HG03039 (cell line): Measurements from ENCODE around the gene KCNK13.
"Not testable (repeated sequence)": the region's sequence is repeated elsewhere in the genome, so short reads cannot be mapped to it uniquely, and the experiment has no call there.

Experiments used
- ATAC-seq: cut with Tn5 transposase; IDR thresholded peaks from one replicate; pipeline ENCODE4 v1.9.1; 2021; ENCODE audit warnings: mild to moderate bottlenecking, moderate library complexity; ENCODE audit not compliant: unreplicated experiment

KCNK13 gene

GRCh38 chr14:90191154-90191553 is 129.4 kb downstream of the KCNK13 start:
- ATAC-seq = no peak

- ATAC-seq = no peak
Observed at GRCh38 chr14:90191585-90191984, 129.8 kb downstream of the KCNK13 start.

- no peak for ATAC-seq
Observed at GRCh38 chr14:90193925-90194324, 132.1 kb downstream of the KCNK13 start.

GRCh38 chr14:90194706-90195105 is 132.9 kb downstream of the KCNK13 start:
- no peak for ATAC-seq

- ATAC-seq = no peak
Observed at GRCh38 chr14:90198541-90199060, 136.8 kb downstream of the KCNK13 start.

- not testable (repeated sequence) for ATAC-seq
Observed at GRCh38 chr14:90200546-90200945, 138.8 kb downstream of the KCNK13 start.

GRCh38 chr14:90201344-90201743 is 139.6 kb downstream of the KCNK13 start:
- ATAC-seq = no peak

GRCh38 chr14:90204516-90204915 is 142.7 kb downstream of the KCNK13 start:
- no peak for ATAC-seq

GRCh38 chr14:90213099-90213748 is 151.4 kb downstream of the KCNK13 start:
- ATAC-seq = no peak

- ATAC-seq = no peak
Observed at GRCh38 chr14:90228478-90228877, 166.7 kb downstream of the KCNK13 start.

GRCh38 chr14:90229942-90230341 is 168.1 kb downstream of the KCNK13 start:
- not testable (repeated sequence) for ATAC-seq
